ENCODE measurements around the gene DAP. TPM values are rescaled to one million over a fixed set of nuclear protein-coding genes. Genes with fewer than 3 reads are reported as not detected.

Gene DAP
- total RNA-seq, 2 experiments from 2014 or later, result 42.5 to 45.3 TPM

DNA sequence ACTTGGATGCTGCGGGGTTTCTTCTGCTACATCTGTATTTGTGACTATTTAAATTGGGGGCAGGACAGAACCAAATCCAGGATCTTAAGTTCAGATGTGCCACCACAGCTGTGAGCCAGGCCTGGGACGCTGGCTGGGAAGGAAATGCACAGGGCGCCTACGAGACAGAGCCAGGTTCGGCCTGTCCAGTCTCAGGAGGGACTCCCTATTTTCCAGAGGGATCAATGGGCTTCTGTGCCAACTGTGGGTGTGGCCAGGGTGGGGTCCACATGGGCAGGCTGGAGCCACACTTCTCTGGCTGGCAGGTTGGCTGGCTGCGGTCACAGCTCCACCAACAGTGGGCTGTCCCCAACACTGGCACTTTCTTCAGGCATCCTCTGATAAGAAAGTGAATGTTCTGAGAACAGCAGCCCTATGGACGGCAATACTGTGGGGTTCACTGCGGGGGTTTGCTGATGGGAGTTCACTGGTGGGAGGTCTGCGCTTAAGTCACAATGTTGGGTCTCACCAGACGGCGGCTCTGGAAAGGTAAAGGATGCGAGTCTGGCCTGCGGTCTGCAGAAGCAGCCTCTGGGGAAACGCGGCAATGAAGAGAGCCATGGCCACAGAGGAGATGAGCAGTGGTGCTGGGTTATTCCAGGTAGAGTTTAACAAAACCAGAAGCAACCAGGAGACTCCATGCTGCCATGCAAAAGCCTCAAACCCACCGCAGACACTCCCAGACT is 78.1 kb downstream of the DAP start:
- ChIA-PET POLR2A (no interaction called here), CTCF (no interaction called here)
- H3K27me3 Mint-ChIP-seq, result no peaks in the 10 kb centered on the region
- H3K36me3 Mint-ChIP-seq (ENCODE audit: low read depth), result peaks cover 29% of the 10 kb centered on the region
- no peaks in the 10 kb centered on the region for H3K4me1 Mint-ChIP-seq (ENCODE audit: low read depth)
- TF ChIP-seq, protein P1, sequence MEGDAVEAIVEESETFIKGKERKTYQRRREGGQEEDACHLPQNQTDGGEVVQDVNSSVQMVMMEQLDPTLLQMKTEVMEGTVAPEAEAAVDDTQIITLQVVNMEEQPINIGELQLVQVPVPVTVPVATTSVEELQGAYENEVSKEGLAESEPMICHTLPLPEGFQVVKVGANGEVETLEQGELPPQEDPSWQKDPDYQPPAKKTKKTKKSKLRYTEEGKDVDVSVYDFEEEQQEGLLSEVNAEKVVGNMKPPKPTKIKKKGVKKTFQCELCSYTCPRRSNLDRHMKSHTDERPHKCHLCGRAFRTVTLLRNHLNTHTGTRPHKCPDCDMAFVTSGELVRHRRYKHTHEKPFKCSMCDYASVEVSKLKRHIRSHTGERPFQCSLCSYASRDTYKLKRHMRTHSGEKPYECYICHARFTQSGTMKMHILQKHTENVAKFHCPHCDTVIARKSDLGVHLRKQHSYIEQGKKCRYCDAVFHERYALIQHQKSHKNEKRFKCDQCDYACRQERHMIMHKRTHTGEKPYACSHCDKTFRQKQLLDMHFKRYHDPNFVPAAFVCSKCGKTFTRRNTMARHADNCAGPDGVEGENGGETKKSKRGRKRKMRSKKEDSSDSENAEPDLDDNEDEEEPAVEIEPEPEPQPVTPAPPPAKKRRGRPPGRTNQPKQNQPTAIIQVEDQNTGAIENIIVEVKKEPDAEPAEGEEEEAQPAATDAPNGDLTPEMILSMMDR (IDR thresholded peaks at IDR 0.05), result no peak
- ATAC-seq (no peak), DNase-seq (no peak)
- no peak overlapping the region for H3K4me3 Mint-ChIP-seq
- no peaks in the 10 kb centered on the region for H3K9me3 Mint-ChIP-seq
- H3K27ac Mint-ChIP-seq, result no peak overlapping the region
- intact Hi-C loops (cut with micrococcal nuclease), result no loop called here

DNA sequence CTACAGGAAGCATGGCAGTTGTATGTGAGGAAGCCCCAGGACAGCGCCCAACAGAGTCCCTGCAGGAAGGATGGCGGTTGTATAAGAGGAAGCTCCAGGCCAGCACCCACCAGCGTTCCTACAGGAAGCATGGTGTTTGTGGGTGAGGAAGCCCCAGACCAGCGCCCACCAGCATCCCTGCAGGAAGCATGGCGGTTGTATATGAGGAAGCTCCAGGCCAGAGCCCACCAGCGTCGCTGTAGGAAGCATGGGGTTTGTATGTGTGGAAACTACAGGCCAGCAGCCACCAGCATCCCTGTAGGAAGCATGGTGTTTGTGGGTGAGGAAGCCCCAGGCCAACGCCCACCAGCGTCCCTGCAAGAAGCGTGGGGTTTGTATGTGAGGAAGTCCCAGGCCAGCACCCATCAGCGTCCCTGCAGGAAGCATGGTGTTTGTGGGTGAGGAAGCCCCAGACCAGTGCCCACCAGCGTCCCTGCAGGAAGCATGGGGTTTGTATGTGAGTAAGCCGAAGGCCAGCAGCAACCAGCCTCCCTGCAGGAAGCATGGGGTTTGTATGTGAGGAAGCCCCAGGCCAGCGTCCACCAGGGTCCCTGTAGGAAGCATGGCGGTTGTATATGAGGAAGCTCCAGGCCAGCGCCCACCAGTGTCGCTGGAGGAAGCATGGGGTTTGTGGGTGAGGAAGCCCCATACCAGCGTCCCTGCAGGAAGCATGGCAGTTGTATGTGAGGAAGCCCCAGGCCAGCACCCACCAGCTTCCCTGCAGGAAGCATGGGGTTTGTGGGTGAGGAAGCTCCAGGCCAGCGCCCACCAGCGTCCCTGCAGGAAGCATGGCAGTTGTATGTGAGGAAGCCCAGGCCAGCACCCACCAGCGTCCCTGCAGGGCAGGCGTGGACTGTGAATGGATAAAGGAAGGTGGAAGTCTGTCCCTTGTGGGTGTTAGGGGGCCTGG is 79.0 kb downstream of the DAP start:
- no peak overlapping the region for H3K27ac Mint-ChIP-seq
- CTCF ChIA-PET, result no interaction called here

DNA sequence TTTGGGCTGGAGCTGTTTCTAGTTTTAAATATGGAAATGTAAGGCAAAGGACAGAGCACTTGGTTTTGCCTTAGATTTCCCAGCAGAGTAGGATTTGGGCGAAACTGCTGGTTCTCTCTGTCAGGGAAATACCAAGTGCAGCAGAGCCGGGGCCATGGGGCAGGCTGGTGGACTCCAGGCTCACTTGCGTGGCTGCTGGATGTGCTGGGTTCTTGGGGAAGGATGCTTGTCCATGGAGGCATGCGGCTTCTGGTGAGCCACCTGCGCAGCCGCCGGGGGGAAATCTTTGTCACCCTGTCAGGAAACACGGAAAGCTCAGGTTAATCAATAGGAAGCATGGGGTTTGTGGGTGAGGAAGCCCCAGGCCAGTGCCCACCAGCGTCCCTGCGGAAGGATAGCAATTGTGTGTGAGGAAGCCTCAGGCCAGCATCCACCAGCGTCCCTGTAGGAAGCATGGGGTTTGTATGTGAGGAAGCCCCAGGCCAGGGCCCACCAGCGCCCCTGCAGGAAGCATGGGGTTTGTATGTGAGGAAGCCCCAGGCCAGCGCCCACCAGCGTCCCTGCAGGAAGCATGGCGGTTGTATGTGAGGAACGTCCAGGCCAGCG is 80.1 kb downstream of the DAP start:
- no peak for DNase-seq
- Mint-ChIP-seq H3K27ac (no peak overlapping the region), H3K4me1 (ENCODE audit: low read depth) (no peaks in the 10 kb centered on the region), H3K36me3 (ENCODE audit: low read depth) (peaks cover 35% of the 10 kb centered on the region), H3K4me3 (no peak overlapping the region), H3K9me3 (peaks cover 4% of the 10 kb centered on the region), H3K27me3 (no peaks in the 10 kb centered on the region)
- TF ChIP-seq, protein P1 (IDR thresholded peaks at IDR 0.05), result no peak
- CTCF ChIA-PET, result no interaction called here
- POLR2A ChIA-PET, result no interaction called here
- ATAC-seq, result no peak
- intact Hi-C loops (cut with micrococcal nuclease), result no loop called here

More for the DNA sequence above, 79.0 kb downstream of the DAP start:
- H3K27me3 Mint-ChIP-seq, result no peaks in the 10 kb centered on the region
- POLR2A ChIA-PET, result no interaction called here
- H3K9me3 Mint-ChIP-seq, result peaks cover 4% of the 10 kb centered on the region
- peaks cover 35% of the 10 kb centered on the region for H3K36me3 Mint-ChIP-seq (ENCODE audit: low read depth)
- H3K4me3 Mint-ChIP-seq, result no peak overlapping the region
- no peak for ATAC-seq
- intact Hi-C loops (cut with micrococcal nuclease), result no loop called here
- TF ChIP-seq, protein P1 (IDR thresholded peaks at IDR 0.05), result no peak
- DNase-seq, result no peak
- no peaks in the 10 kb centered on the region for H3K4me1 Mint-ChIP-seq (ENCODE audit: low read depth)

DNA sequence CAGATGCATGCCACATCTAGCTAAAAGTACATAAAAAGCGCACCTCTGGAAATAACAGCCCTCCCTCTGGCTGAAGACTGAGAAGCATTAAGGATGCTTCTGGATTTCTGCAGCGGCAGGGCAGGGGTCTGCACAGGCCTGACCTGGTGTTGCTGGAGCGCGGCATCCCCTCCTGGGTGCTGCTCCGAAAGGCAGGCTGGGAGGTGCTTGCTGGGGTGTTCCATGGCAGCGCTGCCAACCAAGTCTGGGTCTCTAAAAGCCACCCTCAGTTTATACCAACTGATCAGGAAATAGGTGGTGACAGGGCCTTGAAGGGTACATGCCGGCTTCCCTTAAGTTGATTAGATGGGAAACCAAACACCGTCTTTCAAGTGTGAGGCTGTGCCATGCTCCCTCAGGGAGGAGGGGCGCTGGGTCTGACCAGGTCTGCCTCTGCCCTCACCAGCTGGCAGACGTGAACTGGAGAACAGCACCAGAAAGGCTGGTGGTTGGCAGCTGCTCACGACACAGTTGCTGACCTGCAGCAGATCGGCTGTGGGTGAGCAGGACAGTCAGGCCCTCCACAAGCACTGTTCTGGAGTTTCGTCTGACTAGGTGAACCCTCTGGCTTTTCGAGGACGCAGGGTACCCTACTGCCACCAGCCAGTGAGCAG is 81.6 kb downstream of the DAP start:
- no peaks in the 10 kb centered on the region for H3K27me3 Mint-ChIP-seq
- no peak overlapping the region for H3K27ac Mint-ChIP-seq
- CTCF ChIA-PET, result no interaction called here
- H3K4me3 Mint-ChIP-seq, result no peak overlapping the region
- POLR2A ChIA-PET, result interaction anchor here (2.0 kb wide), 1 partner anchor 13 kb away, joined by 6 read pairs; no protein-coding TSS in a partner anchor
- intact Hi-C loops (cut with micrococcal nuclease), result no loop called here
- no peaks in the 10 kb centered on the region for H3K4me1 Mint-ChIP-seq (ENCODE audit: low read depth)
- ATAC-seq, result no peak
- peaks cover 4% of the 10 kb centered on the region for H3K9me3 Mint-ChIP-seq
- no peak for DNase-seq
- H3K36me3 Mint-ChIP-seq (ENCODE audit: low read depth), result peaks cover 35% of the 10 kb centered on the region
- TF ChIP-seq, protein P1 (IDR thresholded peaks at IDR 0.05), result no peak
